Progenitor cell of endocrine pancreas (in vitro differentiated cells): ENCODE results near the gene NPIPB8. TPM values are rescaled to one million over a fixed set of nuclear protein-coding genes. Genes with fewer than 3 reads are reported as not detected.
"Not testable (repeated sequence)": the region's sequence is repeated elsewhere in the genome, so short reads cannot be mapped to it uniquely, and the experiment has no call there.

Source experiments
- DNase-seq: peaks from one replicate; pipeline ENCODE4 v3.0.0; 2021; ENCODE audit warnings: low spot score; ENCODE audit not compliant: unreplicated experiment
- H3K27ac Mint-ChIP-seq: 2 replicates; pipeline ENCODE4 v1.8.0; 2021; ENCODE audit warnings: mild to moderate bottlenecking, moderate library complexity, mixed read lengths
- H3K27me3 Mint-ChIP-seq: 2 replicates; pipeline ENCODE4 v1.8.0; 2021; ENCODE audit warnings: mixed read lengths
- H3K36me3 Mint-ChIP-seq: 2 replicates; pipeline ENCODE4 v1.8.0; 2022; ENCODE audit warnings: mixed read lengths; ENCODE audit not compliant: insufficient read depth
- H3K4me1 Mint-ChIP-seq: 2 replicates; pipeline ENCODE4 v1.8.0; 2021; ENCODE audit warnings: low read depth, mixed read lengths
- H3K4me3 Mint-ChIP-seq: 2 replicates; pipeline ENCODE4 v1.8.0; 2021; ENCODE audit warnings: low read depth, mild to moderate bottlenecking, moderate library complexity, mixed read lengths
- H3K9me3 Mint-ChIP-seq: 2 replicates; pipeline ENCODE4 v1.8.0; 2021; ENCODE audit warnings: low read depth, mixed read lengths
- total RNA-seq: library from RNA; stranded (reverse); gene quantifications from 2 replicates; pipeline ENCODE4 v1.2.1, GENCODE V29; 2021
- TF ChIP-seq, protein P1 (sequence below): fragments of 200-600 bp; sonication (generic); IDR thresholded peaks from one replicate; pipeline ENCODE4 v1.5.0; 2021; ENCODE audit warnings: antibody characterized with exemption, mild to moderate bottlenecking; ENCODE audit not compliant: unreplicated experiment

Gene NPIPB8
- total RNA-seq, 1 donor from 2014 or later, result 0.77 TPM

DNA sequence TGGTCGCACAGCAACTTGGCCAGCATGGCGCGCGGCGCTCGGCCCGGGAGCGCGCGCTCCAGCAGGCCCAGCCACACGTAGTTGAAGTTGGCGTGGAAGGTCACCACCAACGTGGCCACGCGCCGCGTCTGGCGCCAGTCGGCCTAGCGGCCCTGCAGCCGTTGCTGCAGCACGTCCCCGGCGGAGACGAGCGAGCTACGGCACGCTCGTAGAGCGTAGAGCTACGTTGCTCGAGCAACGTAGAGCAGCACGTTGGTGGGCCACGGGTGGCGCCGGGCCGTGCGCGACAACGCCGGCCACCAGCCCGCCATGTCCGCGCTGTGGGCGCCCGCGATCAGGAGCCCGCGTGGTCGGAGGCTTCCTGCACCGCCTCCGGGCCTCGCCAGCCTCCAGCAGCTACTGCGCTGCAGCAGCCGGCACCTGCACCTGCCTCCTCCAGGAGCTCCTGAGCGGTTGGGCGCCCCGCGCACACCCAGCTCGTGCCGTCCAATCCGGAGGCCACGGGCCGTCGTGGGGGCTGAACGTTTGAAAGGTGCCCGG, 14.6 kb upstream of the NPIPB8 start:
- peaks cover 14% of the 10 kb centered on the region for H3K4me1 Mint-ChIP-seq
- H3K9me3 Mint-ChIP-seq, result no peaks in the 10 kb centered on the region
- H3K27ac Mint-ChIP-seq, result no peak overlapping the region
- no peaks in the 10 kb centered on the region for H3K27me3 Mint-ChIP-seq
- H3K36me3 Mint-ChIP-seq, result no peaks in the 10 kb centered on the region
- no peak overlapping the region for H3K4me3 Mint-ChIP-seq
- TF ChIP-seq, protein P1, sequence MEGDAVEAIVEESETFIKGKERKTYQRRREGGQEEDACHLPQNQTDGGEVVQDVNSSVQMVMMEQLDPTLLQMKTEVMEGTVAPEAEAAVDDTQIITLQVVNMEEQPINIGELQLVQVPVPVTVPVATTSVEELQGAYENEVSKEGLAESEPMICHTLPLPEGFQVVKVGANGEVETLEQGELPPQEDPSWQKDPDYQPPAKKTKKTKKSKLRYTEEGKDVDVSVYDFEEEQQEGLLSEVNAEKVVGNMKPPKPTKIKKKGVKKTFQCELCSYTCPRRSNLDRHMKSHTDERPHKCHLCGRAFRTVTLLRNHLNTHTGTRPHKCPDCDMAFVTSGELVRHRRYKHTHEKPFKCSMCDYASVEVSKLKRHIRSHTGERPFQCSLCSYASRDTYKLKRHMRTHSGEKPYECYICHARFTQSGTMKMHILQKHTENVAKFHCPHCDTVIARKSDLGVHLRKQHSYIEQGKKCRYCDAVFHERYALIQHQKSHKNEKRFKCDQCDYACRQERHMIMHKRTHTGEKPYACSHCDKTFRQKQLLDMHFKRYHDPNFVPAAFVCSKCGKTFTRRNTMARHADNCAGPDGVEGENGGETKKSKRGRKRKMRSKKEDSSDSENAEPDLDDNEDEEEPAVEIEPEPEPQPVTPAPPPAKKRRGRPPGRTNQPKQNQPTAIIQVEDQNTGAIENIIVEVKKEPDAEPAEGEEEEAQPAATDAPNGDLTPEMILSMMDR, result no peak
- no peak for DNase-seq

DNA sequence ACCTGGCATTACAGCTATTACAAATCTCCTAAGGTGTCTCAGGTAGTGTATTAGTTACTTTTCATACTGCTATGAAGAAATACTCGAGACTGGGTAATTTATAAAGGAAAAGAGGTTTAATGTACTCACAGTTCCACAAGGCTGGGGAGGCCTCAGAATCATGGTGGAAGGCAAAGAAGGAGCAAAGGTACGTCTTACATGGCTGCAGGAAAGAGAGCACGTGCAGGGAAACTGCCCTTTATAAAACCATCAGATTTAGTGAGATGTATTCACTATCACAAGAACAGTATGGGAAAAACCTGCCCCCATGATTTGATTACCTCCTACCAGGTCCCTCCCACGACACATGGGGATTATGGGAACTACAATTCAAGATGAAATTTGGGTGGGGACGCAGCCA, 7.0 kb upstream of the NPIPB8 start:
- not testable (repeated sequence) for H3K4me3 Mint-ChIP-seq, H3K27me3 Mint-ChIP-seq, H3K27ac Mint-ChIP-seq, DNase-seq, H3K9me3 Mint-ChIP-seq, H3K4me1 Mint-ChIP-seq, H3K36me3 Mint-ChIP-seq

DNA sequence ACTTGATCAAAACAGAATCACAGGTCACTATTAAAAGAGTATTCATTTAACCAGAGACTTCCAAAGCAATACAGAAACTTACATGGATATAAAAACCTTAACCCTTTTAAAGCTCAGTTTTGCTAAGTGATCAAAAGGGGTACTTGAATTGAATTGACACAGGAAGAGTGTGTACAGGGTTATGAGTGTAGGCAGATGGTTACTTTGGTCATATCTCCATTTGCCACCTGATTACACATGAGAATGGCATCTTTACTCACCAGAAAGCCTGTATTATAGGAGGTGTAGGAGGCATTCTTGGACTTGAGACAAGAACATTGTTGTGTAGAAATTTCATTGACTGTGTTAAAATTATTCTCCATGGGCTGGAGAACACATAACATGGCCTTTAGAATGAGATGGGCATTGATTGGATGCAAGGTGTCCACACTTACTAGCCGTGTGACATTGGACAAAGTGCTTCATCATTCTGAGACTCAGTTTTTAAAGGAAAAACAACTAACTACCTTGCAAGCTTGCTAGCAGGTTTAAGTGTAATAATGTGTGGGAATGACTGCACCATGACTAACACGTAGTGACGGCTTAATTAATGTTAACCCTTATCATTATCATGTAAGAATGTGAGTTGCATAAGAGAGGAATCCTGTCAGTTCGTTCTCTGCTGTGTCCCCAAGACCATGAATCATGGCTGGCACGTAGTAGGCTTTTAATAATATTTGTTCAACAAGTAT, 1.6 kb upstream of the NPIPB8 start:
- H3K27ac Mint-ChIP-seq, result peak overlapping the region; percentile 1
- not testable (repeated sequence) for H3K36me3 Mint-ChIP-seq, H3K9me3 Mint-ChIP-seq, DNase-seq, H3K27me3 Mint-ChIP-seq, H3K4me1 Mint-ChIP-seq, H3K4me3 Mint-ChIP-seq

DNA sequence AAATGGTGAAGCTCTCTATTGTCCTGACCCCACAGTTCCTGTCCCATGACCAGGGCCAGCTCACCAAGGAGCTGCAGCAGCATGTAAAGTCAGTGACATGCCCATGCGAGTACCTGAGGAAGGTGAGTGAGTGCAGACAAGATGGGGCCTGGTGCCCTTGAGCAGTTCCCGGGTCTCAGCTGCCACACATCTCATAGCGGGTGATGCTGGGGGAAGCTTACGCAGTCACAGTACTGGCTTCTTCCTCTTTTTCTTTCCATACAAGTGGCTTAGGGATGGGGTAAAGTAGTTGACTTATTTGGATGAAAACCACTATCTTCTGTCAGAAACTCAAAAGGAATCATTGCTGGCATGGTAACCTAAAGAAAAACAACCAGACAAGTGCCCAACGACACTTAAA, 494 bp downstream of the NPIPB8 start:
- not testable (repeated sequence) for H3K36me3 Mint-ChIP-seq, H3K4me1 Mint-ChIP-seq, H3K27me3 Mint-ChIP-seq, DNase-seq, H3K4me3 Mint-ChIP-seq, H3K27ac Mint-ChIP-seq, H3K9me3 Mint-ChIP-seq

DNA sequence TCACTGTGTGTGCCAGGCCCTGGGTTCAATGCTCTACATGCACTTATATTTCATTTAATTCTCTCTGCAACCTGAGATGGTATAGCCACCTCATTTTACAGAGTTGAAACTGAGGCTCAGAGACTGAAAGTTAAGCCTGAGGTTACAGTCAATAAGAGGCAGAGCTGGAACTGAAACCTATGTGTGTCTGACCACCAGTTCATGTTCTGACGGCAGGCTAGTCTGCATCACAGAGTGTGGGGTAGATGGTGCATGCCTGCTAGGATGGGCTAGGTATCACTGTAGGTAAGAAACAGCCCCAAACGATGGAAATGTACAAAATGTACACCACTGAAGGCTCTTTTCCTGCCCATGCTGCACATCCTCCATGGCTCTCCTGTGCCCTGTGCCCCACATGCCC, 2.1 kb downstream of the NPIPB8 start:
- H3K4me1 Mint-ChIP-seq, H3K27ac Mint-ChIP-seq, H3K36me3 Mint-ChIP-seq: not testable (repeated sequence)

DNA sequence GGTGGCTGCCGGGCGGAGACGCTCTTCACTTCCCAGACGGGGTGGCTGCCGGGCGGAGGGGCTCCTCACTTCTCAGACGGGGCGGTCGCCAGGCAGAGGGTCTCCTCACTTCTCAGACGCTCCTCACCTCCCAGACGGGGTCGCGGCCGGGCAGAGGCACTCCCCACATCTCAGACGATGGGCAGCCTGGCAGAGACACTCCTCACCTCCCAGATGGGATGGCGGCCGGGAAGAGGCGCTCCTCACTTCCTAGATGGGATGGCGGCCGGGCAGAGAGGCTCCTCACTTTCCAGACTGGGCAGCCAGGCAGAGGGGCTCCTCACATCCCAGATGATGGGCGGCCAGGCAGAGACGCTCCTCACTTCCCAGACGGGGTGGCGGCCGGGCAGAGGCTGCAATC, 28.4 kb downstream of the NPIPB8 start:
- not testable (repeated sequence) for H3K27me3 Mint-ChIP-seq, H3K27ac Mint-ChIP-seq, H3K4me1 Mint-ChIP-seq, H3K4me3 Mint-ChIP-seq, DNase-seq, H3K36me3 Mint-ChIP-seq, H3K9me3 Mint-ChIP-seq

More for the DNA sequence above, 2.1 kb downstream of the NPIPB8 start:
- H3K9me3 Mint-ChIP-seq, DNase-seq, H3K27me3 Mint-ChIP-seq, H3K4me3 Mint-ChIP-seq: not testable (repeated sequence)

DNA sequence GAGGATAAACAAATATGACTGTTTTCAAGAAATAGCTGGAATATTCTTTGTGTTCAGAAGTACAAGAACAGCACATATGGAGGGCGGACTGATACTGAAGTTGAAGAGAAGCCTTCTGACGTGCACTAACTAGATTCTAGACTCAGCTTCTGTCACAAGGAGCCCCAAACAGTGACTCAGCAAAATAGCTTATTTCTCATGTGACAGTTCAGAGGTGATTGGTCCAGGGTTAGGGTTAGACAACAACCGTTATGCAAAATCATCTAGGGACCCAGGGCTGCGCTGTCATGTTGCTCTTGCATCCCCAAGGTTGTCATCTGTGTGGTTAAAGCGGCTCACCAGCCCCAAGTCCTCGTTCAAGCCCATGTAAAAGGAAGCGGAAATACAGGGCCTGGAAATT, 29.6 kb downstream of the NPIPB8 start:
- H3K4me3 Mint-ChIP-seq, H3K36me3 Mint-ChIP-seq, DNase-seq, H3K27me3 Mint-ChIP-seq, H3K9me3 Mint-ChIP-seq, H3K4me1 Mint-ChIP-seq, H3K27ac Mint-ChIP-seq: not testable (repeated sequence)

DNA sequence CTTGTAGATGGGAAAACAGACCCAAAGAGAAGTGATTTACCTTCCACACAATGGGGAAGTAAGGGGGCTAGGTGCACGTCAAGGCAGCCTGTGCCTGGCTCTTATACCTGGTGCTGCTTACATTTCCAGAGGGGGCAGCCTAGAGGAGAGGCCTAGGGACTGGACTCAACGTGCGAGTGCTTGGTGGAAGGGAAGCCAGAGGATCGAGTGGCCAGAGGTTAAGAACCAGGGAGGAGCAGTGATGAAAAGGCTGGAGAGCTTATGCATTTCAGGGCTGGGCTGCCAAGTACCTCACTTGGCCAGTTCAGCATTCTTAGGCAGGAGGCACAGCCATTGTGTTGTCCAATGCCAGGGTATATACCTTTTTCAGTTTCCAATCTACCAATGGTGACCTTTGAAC, 30.3 kb downstream of the NPIPB8 start:
- not testable (repeated sequence) for H3K27me3 Mint-ChIP-seq, H3K27ac Mint-ChIP-seq, H3K4me1 Mint-ChIP-seq, DNase-seq, H3K9me3 Mint-ChIP-seq, H3K4me3 Mint-ChIP-seq, H3K36me3 Mint-ChIP-seq

DNA sequence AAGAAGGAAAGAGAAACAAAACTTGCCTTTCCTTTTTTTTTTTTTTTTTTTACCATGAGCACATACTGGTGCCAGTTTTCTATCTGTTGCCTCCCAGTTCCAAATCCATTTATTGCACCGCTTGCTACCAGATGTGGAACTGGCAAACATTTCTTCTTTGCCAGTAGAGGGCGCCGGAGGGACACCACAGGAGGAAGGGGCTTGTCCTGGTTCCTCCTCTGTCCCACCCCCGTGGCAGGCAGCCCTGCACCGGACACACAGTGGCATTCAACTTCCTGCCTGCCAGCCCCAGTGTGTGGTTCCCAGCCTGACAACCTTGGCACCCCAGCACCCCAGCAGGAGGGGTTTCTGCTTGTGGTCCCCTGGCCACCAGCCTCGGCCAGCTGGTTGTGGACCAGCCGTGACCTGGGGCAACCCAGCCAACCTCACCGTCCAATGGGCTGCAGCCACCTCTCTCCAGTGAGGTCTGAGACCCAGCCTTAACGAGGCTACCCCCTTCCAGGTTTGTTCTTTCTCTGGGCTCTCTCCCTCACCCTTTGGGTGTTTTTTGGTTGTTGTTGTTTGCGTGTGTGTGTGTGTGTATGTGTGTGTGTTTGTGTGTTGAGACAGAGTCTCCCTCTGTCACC, 50.6 kb downstream of the NPIPB8 start:
- H3K4me3 Mint-ChIP-seq, H3K9me3 Mint-ChIP-seq, H3K4me1 Mint-ChIP-seq, DNase-seq, H3K27me3 Mint-ChIP-seq, H3K27ac Mint-ChIP-seq, H3K36me3 Mint-ChIP-seq: not testable (repeated sequence)

DNA sequence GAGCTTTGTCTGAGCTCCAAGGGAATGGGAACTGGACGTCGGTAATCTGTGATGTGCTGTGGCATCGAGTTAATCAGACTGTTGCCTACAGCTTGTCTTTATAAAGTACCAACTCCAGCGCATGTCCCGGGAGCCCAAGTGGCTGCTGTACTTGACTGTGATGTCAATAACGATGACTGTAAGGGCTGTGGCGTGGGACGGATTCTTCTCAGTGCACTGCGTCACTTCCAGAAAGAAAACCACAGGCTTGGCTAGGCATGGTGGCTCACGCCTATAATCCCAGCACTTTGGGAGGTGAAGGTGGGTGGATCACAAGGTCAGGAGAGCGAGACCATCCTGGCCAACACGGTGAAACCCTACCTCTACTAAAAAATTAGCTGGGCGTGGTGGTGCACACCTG, 51.6 kb downstream of the NPIPB8 start:
- H3K9me3 Mint-ChIP-seq, H3K4me1 Mint-ChIP-seq, H3K27me3 Mint-ChIP-seq, H3K36me3 Mint-ChIP-seq, DNase-seq, H3K27ac Mint-ChIP-seq, H3K4me3 Mint-ChIP-seq: not testable (repeated sequence)

DNA sequence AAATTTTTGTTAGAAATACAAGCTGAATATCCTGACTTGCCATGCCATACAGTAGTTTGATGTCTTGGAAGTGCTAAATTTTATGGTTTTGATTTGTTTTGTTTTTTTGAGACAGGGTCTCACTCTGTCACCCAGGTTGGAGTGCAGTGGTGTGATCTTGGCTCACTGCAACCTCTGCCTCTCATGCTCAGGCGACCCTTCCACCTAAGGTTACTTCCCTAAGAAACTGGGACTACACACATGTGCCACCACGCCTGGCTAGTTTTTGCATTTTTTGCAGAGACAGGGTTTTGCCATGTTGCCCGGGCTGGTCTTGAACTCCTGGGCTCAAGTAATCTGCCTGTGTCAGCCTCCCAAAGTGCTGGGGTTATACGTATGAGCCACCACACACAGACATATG, 53.9 kb downstream of the NPIPB8 start:
- not testable (repeated sequence) for H3K36me3 Mint-ChIP-seq, DNase-seq, H3K9me3 Mint-ChIP-seq, H3K4me1 Mint-ChIP-seq, H3K27me3 Mint-ChIP-seq, H3K27ac Mint-ChIP-seq, H3K4me3 Mint-ChIP-seq

DNA sequence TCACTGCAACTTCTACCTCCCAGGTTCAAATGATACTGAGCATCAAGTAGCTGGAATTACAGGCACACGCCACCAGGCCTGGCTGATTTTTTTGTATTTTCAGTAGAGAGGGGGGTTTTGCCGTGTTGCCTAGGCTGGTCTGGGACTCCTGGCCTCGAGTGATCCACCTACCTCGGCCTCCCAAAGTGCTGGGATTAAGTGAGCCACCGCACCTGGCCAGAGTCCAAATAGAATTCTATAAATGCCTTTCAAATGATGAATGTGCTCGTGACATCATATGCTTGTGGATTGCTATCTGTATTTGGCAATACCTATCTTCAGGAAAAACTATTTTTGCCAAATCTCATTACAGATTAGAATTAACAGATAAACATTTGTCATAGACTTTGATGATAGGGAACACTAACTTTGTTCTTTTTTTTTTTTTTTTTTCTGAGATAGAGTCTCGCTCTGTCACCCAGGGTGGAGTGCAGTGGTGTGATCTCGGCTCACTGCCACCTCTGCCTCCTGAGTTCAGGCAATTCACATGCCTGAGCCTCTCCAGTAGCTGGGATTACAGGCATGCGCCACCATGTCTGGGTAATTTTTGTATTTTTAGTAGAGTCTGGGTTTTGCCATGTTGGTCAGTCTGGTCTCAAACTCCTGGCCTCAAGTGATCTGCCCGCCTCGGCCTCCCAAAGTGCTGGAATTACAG, 55.5 kb downstream of the NPIPB8 start:
- not testable (repeated sequence) for H3K27me3 Mint-ChIP-seq, DNase-seq, H3K4me1 Mint-ChIP-seq, H3K9me3 Mint-ChIP-seq, H3K4me3 Mint-ChIP-seq, H3K27ac Mint-ChIP-seq, H3K36me3 Mint-ChIP-seq
